B cell (primary cell): Measurements from ENCODE around the gene PTPRS.

ENCODE experiments used
- CTCF ChIP-seq: fragments of 200-600 bp; IDR thresholded peaks from one replicate; pipeline ENCODE4 v1.8.0; 2022; ENCODE audit warnings: antibody characterized with exemption, mild to moderate bottlenecking
- EZH2 ChIP-seq: IDR thresholded peaks from 2 replicates; pipeline ENCODE4 v1.6.1; 2012; ENCODE audit warnings: borderline replicate concordance, low read depth, mild to moderate bottlenecking, moderate library complexity, low read length; ENCODE audit not compliant: insufficient read depth, poor library complexity, severe bottlenecking

- TF ChIP-seq CTCF (no peak), EZH2 (no peak)
These were observed 35.4 kb downstream of the PTPRS start for GRCh38 chr19:5305163-5305562.
